Spleen (tissue), 3 donors: ENCODE results near the gene P3H1.

Experiments used
- POLR2A ChIP-seq, 3 donors: fragments of 450-650 bp; IDR thresholded peaks; one replicate each; pipeline ENCODE4 v1.5.1; 2017; ENCODE audit warnings: antibody characterized with exemption in 3 of 3, mild to moderate bottlenecking in 1 of 3
- POLR2AphosphoS5 ChIP-seq, 3 donors: sonication (generic); formaldehyde crosslinking; IDR thresholded peaks; one replicate each; pipeline ENCODE4 v1.5.1; 2017; ENCODE audit warnings: antibody characterized with exemption in 3 of 3

GRCh38 chr1:42807056-42807668 lies 40.3 kb upstream of the P3H1 start:
- no peak for TF ChIP-seq POLR2AphosphoS5 (IDR thresholded peaks at IDR 0.05)
- no peak for TF ChIP-seq POLR2A (IDR thresholded peaks at IDR 0.05)
